Measurements from ENCODE around the gene MINDY4.

The MINDY4 gene

GRCh38 chr7:30736291-30736690, 34.9 kb upstream of the MINDY4 start:
- WGBS (ENCODE audit: extremely low coverage, insufficient coverage, insufficient read length) = no CpG with 5 or more reads among the region's 4 CpGs

GRCh38 chr7:30738026-30738915, 32.9 kb upstream of the MINDY4 start:
- Histone ChIP-seq H2BK12ac (ENCODE audit: low read length) (no peak overlapping the region), H3K4me1 (ENCODE audit: control insufficient read depth in 1 of 2, insufficient read depth in 2 of 2, low read length in 2 of 2) (peaks cover 0 to 11% of the 10 kb centered on the region in 2 experiments), H2BK5ac (ENCODE audit: low read depth, low read length, poor library complexity) (no peak overlapping the region), H2AFZ (ENCODE audit: insufficient read depth, low read length, poor library complexity) (no peak overlapping the region), H3K79me1 (ENCODE audit: low read length) (no peaks in the 10 kb centered on the region), H3K14ac (ENCODE audit: low read length) (no peak overlapping the region), H2AK5ac (ENCODE audit: low read length) (no peak overlapping the region), H3K36me3 (ENCODE audit: control insufficient read depth in 1 of 2, insufficient read depth in 2 of 2, low read length in 2 of 2) (no peaks in the 10 kb centered on the region), H3K4me3 (ENCODE audit: low read depth, low read length) (no peak overlapping the region), H3K27me3 (ENCODE audit: insufficient read depth, low read length) (no peaks in the 10 kb centered on the region), H4K8ac (ENCODE audit: low read depth, low read length) (no peak overlapping the region), H4K91ac (ENCODE audit: low read depth, low read length) (no peak overlapping the region), H3K18ac (ENCODE audit: low read length) (no peak overlapping the region), H3K9me3 (ENCODE audit: insufficient read depth, low read depth, low read length) (peaks cover 3% of the 10 kb centered on the region), H3K23ac (ENCODE audit: low read length) (no peak overlapping the region), H3K79me2 (ENCODE audit: control insufficient read depth, insufficient read depth, low read length, poor library complexity) (no peaks in the 10 kb centered on the region), H2BK120ac (ENCODE audit: insufficient read depth, low read length, poor library complexity) (no peak overlapping the region), H3K4me2 (ENCODE audit: low read length) (no peak overlapping the region), H4K12ac (ENCODE audit: low read depth, low read length) (no peak overlapping the region), H3K27ac (ENCODE audit: low read depth, low read length) (no peak overlapping the region), H3K9ac (ENCODE audit: low read length) (no peak overlapping the region), H3K4ac (ENCODE audit: low read depth, low read length) (no peak overlapping the region)
- DNase-seq = no peak
- no CpG with 5 or more reads among the region's 6 CpGs for WGBS (ENCODE audit: extremely low coverage, insufficient coverage, insufficient read length)

More at GRCh38 chr7:30736291-30736690, 34.9 kb upstream of the MINDY4 start:
- H2AFZ ChIP-seq (ENCODE audit: insufficient read depth, low read length, poor library complexity) = no peak overlapping the region
- H2AK5ac ChIP-seq (ENCODE audit: low read length) = no peak overlapping the region
- H2BK5ac ChIP-seq (ENCODE audit: low read depth, low read length, poor library complexity) = no peak overlapping the region
- no peak overlapping the region for H2BK12ac ChIP-seq (ENCODE audit: low read length)
- no peak overlapping the region for H4K12ac ChIP-seq (ENCODE audit: low read depth, low read length)
- H3K23ac ChIP-seq (ENCODE audit: low read length) = no peak overlapping the region
- no peaks in the 10 kb centered on the region for H3K79me2 ChIP-seq (ENCODE audit: control insufficient read depth, insufficient read depth, low read length, poor library complexity)
- no peak overlapping the region for H3K4me3 ChIP-seq (ENCODE audit: low read depth, low read length)
- H3K4ac ChIP-seq (ENCODE audit: low read depth, low read length) = no peak overlapping the region
- no peak overlapping the region for H3K4me2 ChIP-seq (ENCODE audit: low read length)
- no peaks in the 10 kb centered on the region for H3K27me3 ChIP-seq (ENCODE audit: insufficient read depth, low read length)
- no peak overlapping the region for H4K91ac ChIP-seq (ENCODE audit: low read depth, low read length)
- H3K14ac ChIP-seq (ENCODE audit: low read length) = no peak overlapping the region
- H3K36me3 ChIP-seq (ENCODE audit: control insufficient read depth in 1 of 2, insufficient read depth in 2 of 2, low read length in 2 of 2) = no peaks in the 10 kb centered on the region
- H3K9me3 ChIP-seq (ENCODE audit: insufficient read depth, low read depth, low read length) = peaks cover 3% of the 10 kb centered on the region
- no peaks in the 10 kb centered on the region for H3K79me1 ChIP-seq (ENCODE audit: low read length)
- no peak overlapping the region for H3K9ac ChIP-seq (ENCODE audit: low read length)
- DNase-seq = no peak
- H3K4me1 ChIP-seq (ENCODE audit: control insufficient read depth in 1 of 2, insufficient read depth in 2 of 2, low read length in 2 of 2) = peaks cover 0 to 10% of the 10 kb centered on the region in 2 experiments
- H4K8ac ChIP-seq (ENCODE audit: low read depth, low read length) = no peak overlapping the region
- H3K18ac ChIP-seq (ENCODE audit: low read length) = no peak overlapping the region
- no peak overlapping the region for H3K27ac ChIP-seq (ENCODE audit: low read depth, low read length)
- no peak overlapping the region for H2BK120ac ChIP-seq (ENCODE audit: insufficient read depth, low read length, poor library complexity)

DNA sequence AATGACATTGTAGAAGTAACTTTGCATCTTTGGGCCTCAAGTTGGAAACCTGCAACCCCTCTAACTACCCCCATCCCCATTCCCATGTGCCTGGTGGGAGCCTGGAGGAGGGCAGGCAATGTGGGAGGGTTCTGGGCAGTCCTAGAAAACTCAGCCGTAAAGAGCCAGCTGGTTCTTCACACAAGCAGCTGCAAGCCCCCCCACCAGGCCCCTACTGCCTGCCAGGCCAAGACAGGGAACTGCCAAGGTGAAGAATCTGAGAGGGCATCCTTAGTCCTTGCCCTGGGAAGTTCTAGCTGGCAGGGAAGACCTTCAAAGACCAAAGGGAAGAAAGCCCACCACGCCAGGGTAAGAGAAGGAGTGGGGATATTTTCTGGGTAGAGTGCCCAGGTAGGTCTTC, 31.5 kb upstream of the MINDY4 start:
- Histone ChIP-seq H2BK12ac (ENCODE audit: low read length) (no peak overlapping the region), H4K91ac (ENCODE audit: low read depth, low read length) (no peak overlapping the region), H3K18ac (ENCODE audit: low read length) (no peak overlapping the region), H4K12ac (ENCODE audit: low read depth, low read length) (no peak overlapping the region), H3K23ac (ENCODE audit: low read length) (no peak overlapping the region), H3K27ac (ENCODE audit: low read depth, low read length) (no peak overlapping the region), H2AK5ac (ENCODE audit: low read length) (no peak overlapping the region), H2BK120ac (ENCODE audit: insufficient read depth, low read length, poor library complexity) (no peak overlapping the region), H3K9me3 (ENCODE audit: insufficient read depth, low read depth, low read length) (peaks cover 4% of the 10 kb centered on the region), H3K27me3 (ENCODE audit: insufficient read depth, low read length) (no peaks in the 10 kb centered on the region), H3K4me2 (ENCODE audit: low read length) (no peak overlapping the region), H4K8ac (ENCODE audit: low read depth, low read length) (no peak overlapping the region), H3K36me3 (ENCODE audit: control insufficient read depth in 1 of 2, insufficient read depth in 2 of 2, low read length in 2 of 2) (no peaks in the 10 kb centered on the region), H3K9ac (ENCODE audit: low read length) (no peak overlapping the region), H2BK5ac (ENCODE audit: low read depth, low read length, poor library complexity) (no peak overlapping the region), H3K14ac (ENCODE audit: low read length) (no peak overlapping the region), H3K4ac (ENCODE audit: low read depth, low read length) (no peak overlapping the region), H3K4me1 (ENCODE audit: control insufficient read depth in 1 of 2, insufficient read depth in 2 of 2, low read length in 2 of 2) (peaks cover 0 to 11% of the 10 kb centered on the region in 2 experiments), H3K79me2 (ENCODE audit: control insufficient read depth, insufficient read depth, low read length, poor library complexity) (no peaks in the 10 kb centered on the region), H3K79me1 (ENCODE audit: low read length) (no peaks in the 10 kb centered on the region), H2AFZ (ENCODE audit: insufficient read depth, low read length, poor library complexity) (no peak overlapping the region), H3K4me3 (ENCODE audit: low read depth, low read length) (no peak overlapping the region)
- no CpG with 5 or more reads among the region's 2 CpGs for WGBS (ENCODE audit: extremely low coverage, insufficient coverage, insufficient read length)
- no peak for DNase-seq

DNA sequence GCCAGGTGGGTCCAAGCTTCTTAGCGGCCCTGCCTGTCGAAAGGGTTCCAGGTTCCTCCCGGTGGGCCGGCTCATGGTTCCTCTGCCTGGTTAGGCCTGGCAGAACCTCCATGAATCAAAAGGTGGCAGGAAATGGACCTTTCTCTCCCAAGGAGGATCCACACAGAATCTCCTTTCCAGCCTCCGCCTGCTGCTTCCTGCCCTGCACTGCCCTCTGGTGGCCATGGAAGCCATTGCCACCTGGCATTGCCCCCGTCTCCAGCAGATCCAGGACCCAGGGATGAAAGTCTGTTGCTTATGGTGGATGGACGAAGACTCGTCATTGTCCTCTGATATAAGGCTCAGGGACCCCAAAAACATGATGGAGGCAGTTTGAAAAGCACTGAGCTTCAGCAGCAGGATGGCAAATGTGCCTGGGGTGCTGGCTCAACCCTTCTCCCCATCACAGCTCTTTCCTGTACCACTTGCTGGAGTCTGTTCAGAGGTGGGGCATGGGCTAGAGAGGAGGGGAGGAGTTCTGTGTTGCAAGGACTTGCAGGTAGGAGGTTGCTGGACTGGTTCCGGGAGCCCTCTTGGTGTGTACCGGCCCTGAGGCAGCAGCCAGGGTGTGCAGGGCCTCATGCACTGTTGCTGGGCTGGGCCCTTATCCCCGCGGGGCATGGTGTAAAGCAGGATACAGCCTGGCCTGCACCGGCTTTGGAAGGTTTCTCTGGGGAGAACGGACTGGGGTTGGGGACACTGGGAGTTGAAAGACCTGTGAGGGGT, 30.6 kb upstream of the MINDY4 start:
- no peak overlapping the region for H3K9ac ChIP-seq (ENCODE audit: low read length)
- no peaks in the 10 kb centered on the region for H3K36me3 ChIP-seq (ENCODE audit: control insufficient read depth in 1 of 2, insufficient read depth in 2 of 2, low read length in 2 of 2)
- no peak overlapping the region for H3K4ac ChIP-seq (ENCODE audit: low read depth, low read length)
- no peaks in the 10 kb centered on the region for H3K27me3 ChIP-seq (ENCODE audit: insufficient read depth, low read length)
- peak; percentile 96 to 97 for DNase-seq
- peaks cover 4% of the 10 kb centered on the region for H3K79me1 ChIP-seq (ENCODE audit: low read length)
- no peak overlapping the region for H2BK5ac ChIP-seq (ENCODE audit: low read depth, low read length, poor library complexity)
- H3K4me2 ChIP-seq (ENCODE audit: low read length) = peak overlapping the region; percentile 5
- no peak overlapping the region for H3K27ac ChIP-seq (ENCODE audit: low read depth, low read length)
- H3K4me3 ChIP-seq (ENCODE audit: low read depth, low read length) = no peak overlapping the region
- H3K14ac ChIP-seq (ENCODE audit: low read length) = no peak overlapping the region
- H2AK5ac ChIP-seq (ENCODE audit: low read length) = no peak overlapping the region
- H2BK12ac ChIP-seq (ENCODE audit: low read length) = no peak overlapping the region
- peaks cover 5 to 16% of the 10 kb centered on the region in 2 experiments for H3K4me1 ChIP-seq (ENCODE audit: control insufficient read depth in 1 of 2, insufficient read depth in 2 of 2, low read length in 2 of 2)
- no peak overlapping the region for H3K18ac ChIP-seq (ENCODE audit: low read length)
- no peak overlapping the region for H2AFZ ChIP-seq (ENCODE audit: insufficient read depth, low read length, poor library complexity)
- H4K8ac ChIP-seq (ENCODE audit: low read depth, low read length) = no peak overlapping the region
- H3K23ac ChIP-seq (ENCODE audit: low read length) = no peak overlapping the region
- no CpG with 5 or more reads among the region's 14 CpGs for WGBS (ENCODE audit: extremely low coverage, insufficient coverage, insufficient read length)
- peaks cover 4% of the 10 kb centered on the region for H3K9me3 ChIP-seq (ENCODE audit: insufficient read depth, low read depth, low read length)
- H2BK120ac ChIP-seq (ENCODE audit: insufficient read depth, low read length, poor library complexity) = no peak overlapping the region
- no peak overlapping the region for H4K12ac ChIP-seq (ENCODE audit: low read depth, low read length)
- no peaks in the 10 kb centered on the region for H3K79me2 ChIP-seq (ENCODE audit: control insufficient read depth, insufficient read depth, low read length, poor library complexity)
- no peak overlapping the region for H4K91ac ChIP-seq (ENCODE audit: low read depth, low read length)
